H7 (cell line): ENCODE results near the gene ESAM. TPM values are rescaled to one million over a fixed set of nuclear protein-coding genes. Genes with fewer than 3 reads are reported as not detected.

Experiments used
- DNase-seq: peaks from one replicate; pipeline ENCODE4 v3.0.0; 2012
- H3K27me3 ChIP-seq: 2 replicates; pipeline ENCODE4 v1.6.0; 2011; ENCODE audit warnings: mild to moderate bottlenecking, low read length; ENCODE audit not compliant: control insufficient read depth, insufficient read depth
- H3K36me3 ChIP-seq: replicated peaks from 2 replicates; pipeline ENCODE4 v1.5.1; 2011; ENCODE audit warnings: low read length; ENCODE audit not compliant: control insufficient read depth, insufficient read depth
- H3K4me3 ChIP-seq: 2 replicates; pipeline ENCODE4 v1.5.1; 2011; ENCODE audit warnings: low read depth, mild to moderate bottlenecking, control low read depth, low read length, moderate library complexity; ENCODE audit not compliant: insufficient read depth
- total RNA-seq: library from RNA; depleted of rRNA; stranded (reverse); fragments of >200 nt; shearing (Covaris generic); gene quantifications from 2 replicates; pipeline ENCODE4 v1.2.3, GENCODE V29; 2014; rRNA removed

The ESAM gene, protein sequence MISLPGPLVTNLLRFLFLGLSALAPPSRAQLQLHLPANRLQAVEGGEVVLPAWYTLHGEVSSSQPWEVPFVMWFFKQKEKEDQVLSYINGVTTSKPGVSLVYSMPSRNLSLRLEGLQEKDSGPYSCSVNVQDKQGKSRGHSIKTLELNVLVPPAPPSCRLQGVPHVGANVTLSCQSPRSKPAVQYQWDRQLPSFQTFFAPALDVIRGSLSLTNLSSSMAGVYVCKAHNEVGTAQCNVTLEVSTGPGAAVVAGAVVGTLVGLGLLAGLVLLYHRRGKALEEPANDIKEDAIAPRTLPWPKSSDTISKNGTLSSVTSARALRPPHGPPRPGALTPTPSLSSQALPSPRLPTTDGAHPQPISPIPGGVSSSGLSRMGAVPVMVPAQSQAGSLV
- total RNA-seq = 0.38 and 0.85 TPM in 2 replicates

DNA sequence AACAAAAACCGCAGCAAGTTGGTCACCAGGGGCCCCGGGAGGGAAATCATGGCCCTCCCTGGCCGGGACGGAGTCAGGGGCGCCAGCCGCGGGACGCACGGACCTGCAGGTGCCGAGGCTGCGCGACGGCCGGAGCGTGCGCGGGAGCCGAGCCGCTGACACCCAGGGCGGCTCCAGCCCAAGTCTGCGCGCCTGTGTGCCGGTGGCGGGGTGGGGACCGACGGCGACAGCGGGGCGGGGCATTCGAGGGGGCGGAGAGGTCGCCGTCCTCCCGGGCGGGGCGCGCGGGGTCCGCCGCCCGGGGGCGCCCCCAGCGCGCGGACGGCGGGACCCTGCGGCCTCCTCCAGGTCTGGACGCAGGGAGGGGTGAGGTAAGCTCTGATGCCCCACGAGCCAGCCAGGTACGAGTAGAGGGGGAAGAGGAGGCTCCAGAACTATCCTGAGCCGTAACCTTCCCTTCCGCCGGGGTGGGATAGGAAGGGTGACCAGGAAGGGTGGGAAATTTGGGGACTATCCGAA lies at the start of gene ESAM:
TSS of gene ESAM (minus strand) at position 186 of the 519 bp plus-strand sequence. CDS start at position 50, 136 bp downstream.
- Histone ChIP-seq H3K36me3 (no peaks in the 10 kb centered on the region), H3K27me3 (peaks cover 57% of the 10 kb centered on the region), H3K4me3 (peak within 1 kb of the TSS; percentile 56)
- peak; percentile 83 for DNase-seq

DNA sequence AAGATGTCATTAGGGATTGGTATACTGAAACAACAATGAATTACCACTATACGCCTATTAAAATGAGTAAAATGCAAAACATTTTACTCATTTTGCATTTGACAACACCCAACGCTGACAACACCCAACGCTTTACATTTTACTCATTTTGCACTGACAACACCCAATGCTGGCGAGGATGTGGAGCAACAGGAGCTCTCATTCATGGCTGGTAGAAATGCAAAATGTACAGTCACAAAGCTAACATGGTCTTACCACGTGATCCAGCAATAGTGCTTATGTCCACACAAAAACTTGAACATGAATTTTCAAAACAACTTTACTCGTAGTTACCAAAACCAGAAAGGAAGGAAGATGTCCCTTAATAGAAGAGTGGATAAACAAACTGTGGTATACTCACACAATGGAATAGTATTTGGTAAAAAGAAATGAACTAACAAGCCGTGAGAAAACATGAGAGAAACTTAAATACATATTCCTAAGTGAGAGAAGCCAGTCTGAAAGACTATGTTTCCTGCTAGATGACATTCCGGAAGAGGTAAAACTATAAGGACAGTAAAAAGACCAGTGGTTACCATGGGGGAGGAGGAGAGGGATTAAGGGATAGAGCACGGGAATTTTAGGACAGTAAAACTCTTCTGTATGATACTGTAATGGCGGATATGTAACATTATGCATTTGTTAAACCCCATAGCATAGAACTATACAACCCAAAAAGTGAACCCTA lies 49.5 kb upstream of the ESAM start:
- Histone ChIP-seq H3K36me3 (no peaks in the 10 kb centered on the region), H3K27me3 (no peaks in the 10 kb centered on the region), H3K4me3 (no peak overlapping the region)
- DNase-seq = no peak

DNA sequence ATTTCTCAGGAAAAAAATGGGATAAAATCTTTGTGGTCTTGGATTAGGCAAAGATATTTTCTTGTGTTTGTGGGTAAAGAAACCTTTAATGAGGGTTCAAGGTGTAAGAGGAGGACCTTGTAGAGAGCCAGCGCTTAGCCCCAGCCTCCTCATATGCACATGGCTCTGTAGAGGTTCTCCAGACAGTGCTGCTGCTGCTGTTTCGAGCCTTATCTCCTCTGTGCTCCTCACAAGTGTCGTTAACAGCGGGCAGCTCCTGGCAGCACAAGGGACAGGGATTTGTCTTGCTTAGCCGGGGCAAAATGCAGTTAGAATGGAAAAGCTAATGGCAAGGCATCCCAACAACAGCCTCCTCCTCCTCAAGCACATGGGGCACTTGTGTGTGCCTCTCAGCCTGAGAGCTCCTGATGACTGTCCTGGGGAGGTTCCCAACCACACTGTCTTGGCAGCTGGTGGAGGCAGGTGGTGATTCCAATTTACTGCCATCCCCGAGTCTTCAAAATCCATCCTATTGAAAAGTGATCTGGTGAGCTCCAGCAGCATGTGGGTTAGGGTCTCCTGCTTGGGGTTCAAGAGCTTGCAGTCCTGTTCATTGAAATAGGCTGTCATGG lies 45.7 kb upstream of the ESAM start:
- H3K36me3 ChIP-seq = no peaks in the 10 kb centered on the region
- H3K27me3 ChIP-seq = no peaks in the 10 kb centered on the region
- no peak overlapping the region for H3K4me3 ChIP-seq
- no peak for DNase-seq

DNA sequence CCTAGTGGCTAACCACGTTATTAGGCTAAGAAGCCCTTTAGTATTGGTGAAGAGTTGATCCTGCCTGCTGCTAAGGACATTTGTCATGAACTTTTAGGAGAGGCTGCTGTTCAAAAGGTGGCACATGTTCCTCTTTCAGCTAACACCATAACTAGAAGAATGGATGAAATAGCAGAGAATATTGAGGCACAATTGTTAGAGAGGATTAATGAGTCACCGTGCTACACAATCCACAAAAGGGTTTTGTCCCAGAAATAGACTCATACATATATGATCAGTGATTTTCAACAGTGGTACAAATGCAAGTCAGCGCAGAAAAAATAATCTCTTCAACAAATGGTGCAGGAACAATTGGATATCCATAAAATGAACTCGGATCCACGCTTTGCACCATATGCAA lies 45.1 kb upstream of the ESAM start:
- H3K27me3 ChIP-seq = no peaks in the 10 kb centered on the region
- no peak overlapping the region for H3K4me3 ChIP-seq
- DNase-seq = no peak
- H3K36me3 ChIP-seq = no peaks in the 10 kb centered on the region

DNA sequence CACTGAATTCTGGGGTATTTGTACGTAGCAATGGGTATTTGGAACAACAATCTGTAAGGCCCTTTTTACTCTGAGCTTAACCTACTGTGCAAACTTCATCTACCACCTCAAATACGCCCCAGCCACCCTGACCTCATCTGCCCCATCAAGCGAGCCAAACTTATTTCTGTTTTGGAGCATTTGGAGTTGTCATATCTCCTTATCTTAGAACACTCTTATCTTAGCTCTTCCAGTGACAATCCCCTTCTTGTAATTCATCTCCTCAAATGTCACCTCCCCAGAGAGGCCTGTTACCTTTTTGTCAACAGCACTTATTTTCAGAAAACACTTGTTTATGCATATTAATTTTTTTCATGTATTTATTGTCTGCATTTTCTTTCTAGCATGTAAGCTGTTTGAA lies 42.8 kb upstream of the ESAM start:
- Histone ChIP-seq H3K4me3 (no peak overlapping the region), H3K36me3 (no peaks in the 10 kb centered on the region), H3K27me3 (no peaks in the 10 kb centered on the region)
- DNase-seq = no peak

DNA sequence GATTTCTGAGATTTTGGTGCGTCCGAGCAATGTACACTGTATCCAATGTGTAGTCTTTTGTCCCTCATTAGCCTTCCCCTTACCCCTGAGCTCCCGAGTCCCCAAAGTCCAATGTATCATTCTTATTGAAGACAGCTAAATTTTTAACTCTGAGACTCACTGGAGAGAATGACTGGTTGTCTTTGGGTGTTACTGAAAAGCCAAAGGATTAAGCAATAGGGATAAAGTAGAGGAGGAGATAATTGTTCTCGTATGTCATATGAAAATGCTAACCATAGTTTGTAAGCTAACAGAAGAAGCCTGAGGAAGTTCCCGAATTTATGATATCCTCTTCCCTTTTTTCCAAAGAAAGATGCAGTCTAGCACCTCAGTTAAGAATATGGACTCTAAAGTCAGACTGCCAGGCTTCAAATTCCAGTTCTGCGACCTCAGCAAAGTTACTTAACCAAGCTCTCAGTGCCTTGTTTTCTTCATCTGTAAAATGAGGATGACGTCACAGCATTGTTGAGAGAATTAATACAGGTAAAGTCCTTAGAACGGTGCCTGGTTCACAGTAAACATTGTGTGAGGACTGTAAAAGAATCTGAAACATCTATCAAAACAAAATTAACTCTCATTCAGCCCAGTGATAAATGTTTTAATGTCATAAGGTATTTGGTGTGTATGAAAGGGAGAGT lies 39.7 kb upstream of the ESAM start:
- no peak for DNase-seq
- no peaks in the 10 kb centered on the region for H3K27me3 ChIP-seq
- H3K36me3 ChIP-seq = no peaks in the 10 kb centered on the region
- H3K4me3 ChIP-seq = no peak overlapping the region

DNA sequence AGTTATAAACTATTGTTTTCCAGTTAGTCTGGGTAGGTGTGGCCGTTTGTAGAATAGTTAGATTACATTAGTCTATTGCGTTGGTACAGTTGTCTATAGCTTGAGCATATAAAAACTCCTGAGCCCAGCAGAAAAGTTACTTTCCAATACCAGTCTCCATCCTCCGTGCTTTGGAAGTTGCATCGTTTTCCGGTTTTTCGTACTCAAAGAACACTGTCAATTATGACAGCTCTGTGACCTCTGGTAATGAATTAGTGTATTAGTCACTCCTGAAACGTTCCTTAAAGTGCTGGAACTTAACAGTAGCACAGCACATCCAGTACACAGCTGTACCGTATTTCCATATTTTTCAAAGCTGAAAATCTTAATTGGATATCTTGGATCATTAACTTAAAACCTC lies 38.9 kb upstream of the ESAM start:
- Histone ChIP-seq H3K27me3 (no peaks in the 10 kb centered on the region), H3K36me3 (no peaks in the 10 kb centered on the region)

DNA sequence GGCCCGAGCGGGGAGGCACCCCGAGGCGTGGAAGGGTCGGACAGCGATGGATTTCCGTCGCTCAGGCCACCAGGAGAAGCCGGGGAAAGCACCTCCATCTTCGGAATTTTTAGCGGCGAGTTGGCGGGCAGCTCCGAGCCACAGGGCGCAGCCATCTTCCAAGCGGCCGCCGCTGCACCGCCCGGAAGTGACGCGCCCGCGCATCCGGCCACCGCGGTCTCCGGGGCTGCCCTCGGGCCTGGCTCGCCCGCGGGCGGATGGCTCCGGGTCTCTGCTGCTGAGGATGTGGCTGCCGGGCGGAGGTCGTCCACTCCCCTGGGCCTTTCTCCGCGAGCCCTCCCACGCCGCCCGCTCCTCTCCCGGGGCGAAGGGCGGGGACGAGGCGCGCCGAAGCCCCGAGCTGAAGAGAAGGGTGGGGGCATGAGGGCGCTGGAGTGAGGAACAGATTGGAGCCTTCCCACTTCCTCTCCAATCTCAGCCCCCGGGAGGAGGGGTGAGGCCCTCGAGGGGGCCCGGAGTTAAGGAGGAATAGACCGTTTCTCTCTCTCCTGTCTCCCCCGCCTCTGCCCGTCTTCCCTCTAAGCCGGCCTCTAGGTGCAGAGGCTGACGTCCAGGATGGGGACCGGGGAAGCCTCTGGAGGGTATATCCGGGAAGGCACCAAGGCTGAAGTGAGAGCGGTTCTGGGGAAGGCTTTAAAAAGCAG lies 38.3 kb upstream of the ESAM start, which contains the start of gene MSANTD2:
TSS of gene MSANTD2 (minus strand) at position 181 of the 704 bp plus-strand sequence. CDS start at position 155, 26 bp downstream.
- Histone ChIP-seq H3K36me3 (no peaks in the 10 kb centered on the region), H3K27me3 (no peaks in the 10 kb centered on the region), H3K4me3 (peak within 1 kb of the TSS; percentile 85)
- DNase-seq = peak; percentile 93

More for the DNA sequence above, 38.9 kb upstream of the ESAM start:
- no peak for DNase-seq
- H3K4me3 ChIP-seq = peak overlapping the region; percentile 85

DNA sequence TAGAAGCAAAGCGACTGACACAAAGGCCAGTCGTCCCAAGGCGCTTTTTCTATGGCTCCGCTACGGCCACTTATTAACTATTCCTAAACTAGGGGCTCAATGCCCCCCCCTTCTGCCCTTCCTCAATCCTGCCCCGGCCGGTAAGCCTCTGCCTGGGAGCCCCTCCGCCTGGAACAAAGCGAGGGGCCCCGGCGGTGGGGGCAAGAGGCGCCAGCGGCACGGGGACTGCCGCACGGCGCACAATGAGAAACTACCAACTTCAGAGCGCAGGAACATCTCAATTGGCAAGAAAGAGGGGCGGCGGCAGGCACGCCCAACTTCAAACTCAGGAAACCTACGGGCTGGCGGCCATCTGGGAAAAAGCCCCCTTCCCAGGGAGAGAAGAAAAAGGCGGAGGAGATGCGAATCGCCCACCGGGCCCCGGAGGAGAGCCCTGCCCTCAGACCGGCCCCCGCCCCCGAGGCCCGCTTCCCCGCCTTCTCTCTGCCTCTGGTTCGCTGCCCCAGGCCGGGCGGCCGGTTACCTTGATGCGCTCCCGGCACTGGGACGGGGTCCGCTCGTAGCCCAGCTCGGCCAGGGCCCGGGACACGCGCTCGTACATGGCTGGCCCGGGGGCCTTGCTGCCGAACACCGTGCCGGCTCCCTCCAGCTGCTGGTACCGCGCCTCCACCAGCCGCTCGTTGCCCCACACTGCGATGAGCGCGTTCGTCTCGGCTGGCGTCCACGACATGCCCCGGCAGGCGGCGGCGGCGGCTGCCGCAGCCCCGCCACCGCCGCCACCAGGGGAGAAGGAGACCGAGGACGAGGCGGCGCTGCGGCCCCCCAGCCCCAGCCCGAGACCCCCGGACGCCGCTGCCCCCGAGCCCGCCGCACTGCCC lies 37.5 kb upstream of the ESAM start:
- no peaks in the 10 kb centered on the region for H3K36me3 ChIP-seq
- peak; percentile 82 for DNase-seq
- H3K4me3 ChIP-seq = peak overlapping the region; percentile 85
- H3K27me3 ChIP-seq = no peaks in the 10 kb centered on the region

DNA sequence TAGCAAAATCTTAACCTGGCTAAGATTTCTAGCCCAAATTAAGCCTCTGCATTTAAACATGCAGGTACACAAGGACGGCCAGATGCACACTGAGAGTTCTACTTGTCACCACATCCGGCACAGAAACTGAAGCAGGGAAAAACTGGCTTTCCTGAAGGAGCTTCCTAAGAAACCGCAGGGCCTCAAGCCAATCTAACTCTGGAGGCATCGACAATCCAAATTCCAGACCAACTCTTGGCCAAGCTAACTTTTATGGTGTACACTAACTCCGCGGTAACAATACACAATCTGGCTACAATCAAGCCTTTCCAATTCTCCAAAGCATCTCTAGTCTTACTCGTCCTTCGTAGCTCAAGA lies 36.9 kb upstream of the ESAM start:
- H3K27me3 ChIP-seq = no peaks in the 10 kb centered on the region
- H3K4me3 ChIP-seq = peak overlapping the region; percentile 85
- no peaks in the 10 kb centered on the region for H3K36me3 ChIP-seq
- peak; percentile 12 for DNase-seq

DNA sequence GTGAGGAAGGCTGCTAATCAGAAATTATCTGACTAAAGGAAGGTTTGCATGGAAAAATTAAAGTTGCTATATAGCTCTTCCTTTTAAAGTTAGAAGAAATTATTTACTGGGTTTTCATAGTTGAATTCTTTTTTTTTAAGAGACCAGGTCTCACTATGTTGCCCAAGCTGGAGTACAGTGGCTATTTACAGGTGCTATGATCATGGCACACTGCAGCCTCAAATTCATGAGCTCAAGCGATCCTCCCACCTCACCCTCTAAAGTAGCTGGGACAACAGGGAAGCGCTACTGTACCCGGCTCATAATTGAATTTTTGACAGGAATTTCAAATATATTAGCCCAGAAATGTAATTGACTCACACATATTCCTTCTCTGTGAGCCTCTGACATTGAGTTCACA lies 34.2 kb upstream of the ESAM start:
- no peak overlapping the region for H3K4me3 ChIP-seq
- no peaks in the 10 kb centered on the region for H3K36me3 ChIP-seq
- H3K27me3 ChIP-seq = no peaks in the 10 kb centered on the region
- DNase-seq = no peak

DNA sequence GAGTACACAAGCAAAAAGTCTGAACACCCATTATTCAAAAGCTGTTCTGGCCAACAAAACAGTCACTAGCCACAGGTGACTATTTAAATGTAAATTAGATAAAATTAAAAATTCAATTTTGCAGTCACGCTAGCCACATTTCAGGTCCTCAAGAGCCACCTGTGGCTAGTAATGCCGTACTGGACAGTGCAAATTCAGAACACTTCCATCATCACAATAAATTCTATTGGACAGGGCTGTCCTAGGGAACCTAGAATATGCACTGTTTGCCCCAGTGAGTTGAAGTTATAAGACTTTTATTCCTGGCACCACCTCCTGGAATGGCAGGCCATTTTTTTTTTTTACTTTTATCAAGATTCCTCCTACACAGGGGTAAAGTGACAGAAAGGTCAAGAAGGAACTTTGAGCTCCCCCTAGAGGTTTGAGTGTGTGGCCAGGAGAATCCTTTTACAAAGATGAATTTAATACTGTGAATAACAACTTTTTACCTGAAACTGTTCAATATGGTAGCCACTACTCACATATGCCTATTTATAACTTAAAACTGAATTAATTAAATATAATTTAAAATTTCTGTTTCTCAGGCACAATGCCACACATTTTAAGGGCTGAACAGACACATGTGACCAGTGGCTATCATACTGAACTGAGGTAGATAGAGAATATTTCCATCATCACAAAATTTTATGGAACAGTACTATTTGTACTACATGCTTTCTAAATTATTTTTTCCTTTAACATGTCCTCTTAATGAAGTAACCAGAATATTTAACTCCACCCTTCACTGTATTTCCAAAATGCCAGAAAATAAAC lies 31.6 kb upstream of the ESAM start:
- Histone ChIP-seq H3K36me3 (no peaks in the 10 kb centered on the region), H3K27me3 (no peaks in the 10 kb centered on the region), H3K4me3 (no peak overlapping the region)
- peak; percentile 55 for DNase-seq
